ENCODE measurements around the gene EEIG1. TPM values are rescaled to one million over a fixed set of nuclear protein-coding genes. Genes with fewer than 3 reads are reported as not detected.

EEIG1 gene
- total and polyA plus RNA-seq, 3 experiments from 2014 or later = 82.2 to 167 (median 93.3) TPM

DNA sequence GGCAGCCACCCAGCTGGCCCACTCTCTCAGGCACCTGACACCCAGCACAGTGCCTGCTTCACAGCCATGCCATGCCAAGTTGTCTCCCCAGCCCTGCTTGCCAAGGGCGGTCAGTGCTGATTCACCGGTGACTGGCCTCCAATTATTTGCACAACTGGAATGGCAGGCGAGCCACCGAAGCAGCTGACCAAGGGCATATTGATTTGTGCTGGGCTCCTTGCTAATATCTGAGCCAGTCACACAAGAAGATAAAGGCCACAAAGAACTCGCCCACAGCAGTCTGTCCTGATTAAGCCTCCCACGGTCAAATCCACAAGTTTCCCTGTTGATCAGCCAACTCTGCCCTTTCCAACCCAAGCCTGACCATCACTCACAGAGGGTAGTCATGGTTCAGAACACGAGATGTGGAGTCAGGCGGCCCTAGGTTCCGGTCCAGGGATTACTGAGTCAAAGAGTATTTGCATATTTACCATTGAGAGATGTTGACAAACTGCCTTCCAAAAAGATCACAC is 6.4 kb upstream of the EEIG1 start:
- ChIA-PET POLR2A (interaction anchor here (1.0 kb wide), 1 partner anchor 39 kb away, joined by 3 read pairs; no protein-coding TSS in a partner anchor), CTCF (interaction anchor here (1.0 kb wide), 1 partner anchor 45 kb away, joined by 3 read pairs; no protein-coding TSS in a partner anchor)
- peaks cover 0 to 2% (median 0%) of the 10 kb centered on the region in 3 donors for H3K36me3 Mint-ChIP-seq

DNA sequence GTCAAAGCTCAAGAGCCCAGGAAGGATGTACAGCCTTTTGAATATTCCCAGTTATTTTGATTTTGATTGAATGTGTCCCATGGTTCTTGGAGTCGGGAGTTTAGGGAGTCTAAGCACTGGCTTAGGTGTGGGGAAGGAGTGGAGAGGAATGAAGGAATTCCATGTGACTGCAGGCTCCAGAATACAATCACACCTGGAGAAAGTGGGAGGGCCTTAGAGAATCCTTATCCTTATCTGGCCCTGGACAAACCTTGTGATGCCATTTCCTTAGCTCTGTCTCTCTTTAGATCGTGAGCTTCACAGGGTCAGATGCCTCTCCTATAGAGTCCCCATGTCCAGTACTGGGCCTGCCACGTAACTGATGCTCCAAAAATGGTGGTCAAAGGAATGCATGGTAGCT is 4.2 kb upstream of the EEIG1 start:
- Mint-ChIP-seq H3K9me3 (no peaks in the 10 kb centered on the region), H3K36me3 (peaks cover 0 to 3% (median 0%) of the 10 kb centered on the region in 3 donors), H3K27me3 (no peaks in the 10 kb centered on the region), H3K4me1 (peaks cover 26 to 40% (median 28%) of the 10 kb centered on the region in 3 donors), H3K4me3 (no peak overlapping the region), H3K27ac (peak overlapping the region in 1 of 8 donors; percentile 17)
- H3K27me3 ChIP-seq (ENCODE audit: insufficient read depth, low read length, poor library complexity, severe bottlenecking) = no peaks in the 10 kb centered on the region
- H3K36me3 ChIP-seq (ENCODE audit: insufficient read depth, low read length) = no peaks in the 10 kb centered on the region
- no peak for DNase-seq
- no peak overlapping the region for H3K4me3 ChIP-seq (ENCODE audit: low read length)
- ChIA-PET CTCF (interaction anchor here (0.6 to 13.0 kb wide), 3 partner anchors 20 to 233 kb away, joined by 3 to 186 read pairs (median 3); no protein-coding TSS in a partner anchor), POLR2A (no interaction called here)
- H3K27ac ChIP-seq (ENCODE audit: low read depth, low read length) = no peak overlapping the region
- H3K4me1 ChIP-seq (ENCODE audit: insufficient read depth, low read length) = peaks cover 34% of the 10 kb centered on the region
- H3K9me3 ChIP-seq (ENCODE audit: low read length) = no peaks in the 10 kb centered on the region

More for the DNA sequence above, 6.4 kb upstream of the EEIG1 start:
- Mint-ChIP-seq H3K9me3 (no peaks in the 10 kb centered on the region), H3K4me3 (no peak overlapping the region), H3K27ac (peak overlapping the region in 1 of 8 donors; percentile 49), H3K4me1 (peaks cover 21 to 38% (median 21%) of the 10 kb centered on the region in 3 donors), H3K27me3 (no peaks in the 10 kb centered on the region)
- Histone ChIP-seq H3K27me3 (ENCODE audit: insufficient read depth, low read length, poor library complexity, severe bottlenecking) (no peaks in the 10 kb centered on the region), H3K27ac (ENCODE audit: low read depth, low read length) (no peak overlapping the region), H3K4me1 (ENCODE audit: insufficient read depth, low read length) (peaks cover 40% of the 10 kb centered on the region), H3K9me3 (ENCODE audit: low read length) (no peaks in the 10 kb centered on the region), H3K4me3 (ENCODE audit: low read length) (no peak overlapping the region), H3K36me3 (ENCODE audit: insufficient read depth, low read length) (no peaks in the 10 kb centered on the region)
- no peak for DNase-seq

DNA sequence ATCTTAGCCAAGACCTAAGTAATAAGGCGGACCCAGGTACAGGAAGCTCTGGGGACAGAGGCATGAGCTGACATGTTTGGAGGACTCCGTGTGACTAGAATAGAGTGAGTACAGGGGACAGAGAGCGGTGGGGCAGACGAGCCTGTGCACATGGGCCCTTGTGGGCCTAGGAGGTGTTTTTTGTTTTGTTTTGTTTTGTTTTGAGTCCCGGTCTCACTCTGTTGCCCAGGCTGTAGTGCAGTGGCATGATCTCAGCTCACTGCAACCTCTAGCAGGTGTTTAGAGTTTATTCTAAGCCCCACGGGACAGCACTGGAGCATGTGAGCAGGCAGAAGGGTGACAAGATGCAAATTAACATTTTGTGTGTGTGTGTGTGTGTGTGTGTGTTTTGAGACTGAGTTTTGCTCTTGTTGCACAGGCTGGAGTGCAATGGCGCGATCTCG is 3.1 kb upstream of the EEIG1 start:
- no peaks in the 10 kb centered on the region for H3K27me3 ChIP-seq (ENCODE audit: insufficient read depth, low read length, poor library complexity, severe bottlenecking)
- H3K27ac ChIP-seq (ENCODE audit: low read depth, low read length) = no peak overlapping the region
- ChIA-PET POLR2A (no interaction called here), CTCF (interaction anchor here (0.9 to 13.0 kb wide), 2 partner anchors 34 to 47 kb away, joined by 3 to 186 read pairs; no protein-coding TSS in a partner anchor)
- Mint-ChIP-seq H3K27me3 (no peaks in the 10 kb centered on the region), H3K27ac (peak overlapping the region in 6 of 8 donors; percentile 22 to 66 (median 51)), H3K36me3 (peaks cover 0 to 15% (median 0%) of the 10 kb centered on the region in 3 donors), H3K4me3 (peak overlapping the region in 2 of 7 donors; percentile 3 to 14), H3K9me3 (no peaks in the 10 kb centered on the region), H3K4me1 (peaks cover 24 to 37% (median 28%) of the 10 kb centered on the region in 3 donors)
- H3K36me3 ChIP-seq (ENCODE audit: insufficient read depth, low read length) = peaks cover 10% of the 10 kb centered on the region
- H3K4me3 ChIP-seq (ENCODE audit: low read length) = no peak overlapping the region
- no peaks in the 10 kb centered on the region for H3K9me3 ChIP-seq (ENCODE audit: low read length)
- DNase-seq = peak in 1 of 5 donors; percentile 37
- peaks cover 34% of the 10 kb centered on the region for H3K4me1 ChIP-seq (ENCODE audit: insufficient read depth, low read length)

DNA sequence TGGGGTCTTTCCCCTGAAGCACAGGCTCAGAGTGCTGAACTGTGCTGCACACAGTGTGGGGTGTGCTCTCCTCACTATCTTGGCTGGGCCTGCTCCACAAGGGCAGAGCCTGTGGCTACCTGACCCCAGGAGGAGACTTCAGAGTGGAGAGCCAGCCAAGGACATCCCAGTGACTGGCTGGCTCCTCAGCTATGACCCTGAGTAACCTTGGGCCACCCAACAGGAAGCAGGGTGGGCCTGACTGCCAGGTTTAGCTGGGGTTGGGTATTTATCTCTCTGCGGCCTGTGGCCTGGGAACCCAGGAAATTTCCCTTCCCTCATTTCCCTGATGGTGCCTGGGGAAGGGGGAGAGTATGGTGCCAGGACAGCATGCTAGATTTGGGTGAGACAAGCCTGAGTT is 2.1 kb upstream of the EEIG1 start:
- H3K27ac ChIP-seq (ENCODE audit: low read depth, low read length) = no peak overlapping the region
- H3K9me3 ChIP-seq (ENCODE audit: low read length) = no peaks in the 10 kb centered on the region
- no peaks in the 10 kb centered on the region for H3K9me3 Mint-ChIP-seq
- no peak overlapping the region for H3K4me3 ChIP-seq (ENCODE audit: low read length)
- peaks cover 0 to 20% (median 0%) of the 10 kb centered on the region in 3 donors for H3K36me3 Mint-ChIP-seq
- no peaks in the 10 kb centered on the region for H3K27me3 Mint-ChIP-seq
- ChIA-PET POLR2A (interaction anchor here (0.7 to 1.0 kb wide), 2 partner anchors 17 to 120 kb away, joined by 3 read pairs; no protein-coding TSS in a partner anchor), CTCF (interaction anchor here (1.4 to 13.0 kb wide), 3 partner anchors 24 to 48 kb away, joined by 6 to 186 read pairs (median 10); no protein-coding TSS in a partner anchor)
- H3K27ac Mint-ChIP-seq = peak overlapping the region in 6 of 8 donors; percentile 31 to 82 (median 54)
- peaks cover 34% of the 10 kb centered on the region for H3K4me1 ChIP-seq (ENCODE audit: insufficient read depth, low read length)
- H3K36me3 ChIP-seq (ENCODE audit: insufficient read depth, low read length) = peaks cover 12% of the 10 kb centered on the region
- H3K4me1 Mint-ChIP-seq = peaks cover 24 to 37% (median 28%) of the 10 kb centered on the region in 3 donors
- DNase-seq = no peak
- no peaks in the 10 kb centered on the region for H3K27me3 ChIP-seq (ENCODE audit: insufficient read depth, low read length, poor library complexity, severe bottlenecking)
- peak overlapping the region in 5 of 7 donors; percentile 1 to 68 (median 50) for H3K4me3 Mint-ChIP-seq

DNA sequence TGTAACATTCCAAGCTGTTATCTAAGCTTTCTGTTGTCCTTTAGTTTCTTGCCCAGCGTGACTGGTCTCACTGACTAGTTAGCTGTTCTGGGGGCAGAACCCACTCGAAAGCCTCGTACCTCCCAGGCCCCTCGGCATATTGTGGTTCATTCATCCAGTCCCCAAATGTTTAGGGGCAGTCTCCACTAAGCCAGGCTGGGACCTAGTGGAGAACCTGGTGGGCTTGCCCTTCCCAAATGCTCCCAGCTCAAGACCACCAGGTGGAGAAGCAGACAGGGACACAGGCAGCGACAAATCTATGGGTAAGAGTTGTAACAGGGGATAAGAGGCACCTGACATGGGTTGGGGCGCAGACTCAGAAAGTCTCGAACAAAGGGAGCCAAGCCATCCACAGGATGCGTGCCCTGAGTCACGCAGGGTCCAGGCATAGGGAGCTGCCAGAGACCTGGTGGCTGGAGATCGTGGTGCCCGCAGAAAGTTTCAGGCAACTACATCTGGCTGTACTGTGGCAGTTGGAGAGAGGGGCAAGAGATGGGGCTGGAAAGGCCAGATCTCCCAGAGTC is 851 bp upstream of the EEIG1 start:
- H3K9me3 ChIP-seq (ENCODE audit: low read length) = no peaks in the 10 kb centered on the region

DNA sequence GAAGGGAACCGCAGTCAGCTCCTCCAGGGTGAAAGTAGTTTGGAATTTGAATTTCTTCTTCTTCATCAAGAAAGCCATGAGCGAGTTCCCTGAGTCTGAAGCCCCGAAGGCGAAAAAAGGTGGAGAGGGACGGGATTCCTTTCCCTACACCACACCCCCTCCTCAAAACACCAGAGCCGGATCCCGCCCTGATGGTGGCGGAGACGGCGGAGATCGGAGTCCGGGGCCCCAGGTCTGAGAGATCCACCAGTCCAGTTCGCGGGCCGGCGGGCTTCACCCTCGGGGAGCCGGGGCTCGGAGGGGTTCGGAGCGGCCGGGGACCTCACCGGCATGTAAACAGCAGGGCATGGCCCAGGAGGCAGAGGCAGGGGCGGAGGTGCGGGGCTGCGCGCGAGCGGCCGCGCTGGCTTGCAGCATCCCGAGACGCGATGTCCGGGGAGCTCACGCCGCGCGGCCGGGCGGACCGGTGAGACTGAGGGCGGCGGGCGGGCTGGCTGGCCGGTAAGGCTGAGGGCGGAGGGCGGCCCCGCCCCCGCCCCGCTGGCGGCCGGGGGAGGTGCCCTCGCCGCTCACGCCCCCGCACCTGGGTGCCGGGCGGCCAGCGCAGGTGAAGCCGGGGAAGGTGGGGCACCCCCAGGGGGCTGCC is 606 bp downstream of the EEIG1 start:
- ChIA-PET POLR2A (interaction anchor here (0.6 to 3.6 kb wide), 11 partner anchors 8 to 88 kb away, joined by 3 to 29 read pairs (median 5); partner anchors contain the start of genes NAIF1 and SLC25A25), CTCF (interaction anchor here (0.7 to 13.0 kb wide), 10 partner anchors 7 to 98 kb away, joined by 3 to 186 read pairs (median 5); partner anchors contain the start of genes NAIF1 and SLC25A25)
- Mint-ChIP-seq H3K9me3 (no peaks in the 10 kb centered on the region), H3K4me3 (peak overlapping the region; percentile 95 to 99 (median 97)), H3K27ac (peak overlapping the region; percentile 69 to 99 (median 92)), H3K36me3 (peaks cover 0 to 48% (median 3%) of the 10 kb centered on the region in 3 donors), H3K4me1 (peaks cover 45 to 61% (median 49%) of the 10 kb centered on the region in 3 donors), H3K27me3 (no peaks in the 10 kb centered on the region)
- Histone ChIP-seq H3K4me3 (ENCODE audit: low read length) (peak overlapping the region; percentile 98), H3K4me1 (ENCODE audit: insufficient read depth, low read length) (peaks cover 55% of the 10 kb centered on the region), H3K9me3 (ENCODE audit: low read length) (no peaks in the 10 kb centered on the region), H3K27ac (ENCODE audit: low read depth, low read length) (peak overlapping the region; percentile 68), H3K27me3 (ENCODE audit: insufficient read depth, low read length, poor library complexity, severe bottlenecking) (no peaks in the 10 kb centered on the region), H3K36me3 (ENCODE audit: insufficient read depth, low read length) (peaks cover 12% of the 10 kb centered on the region)
- DNase-seq = peak; percentile 46 to 73 (median 54)

More for the DNA sequence above, 851 bp upstream of the EEIG1 start:
- Mint-ChIP-seq H3K4me1 (peaks cover 30 to 46% (median 34%) of the 10 kb centered on the region in 3 donors), H3K9me3 (no peaks in the 10 kb centered on the region), H3K27ac (peak overlapping the region; percentile 90 to 99 (median 94)), H3K4me3 (peak overlapping the region; percentile 87 to 96 (median 91)), H3K27me3 (no peaks in the 10 kb centered on the region), H3K36me3 (peaks cover 0 to 33% (median 0%) of the 10 kb centered on the region in 3 donors)
- H3K4me1 ChIP-seq (ENCODE audit: insufficient read depth, low read length) = peaks cover 41% of the 10 kb centered on the region
- no peaks in the 10 kb centered on the region for H3K27me3 ChIP-seq (ENCODE audit: insufficient read depth, low read length, poor library complexity, severe bottlenecking)
- peak overlapping the region; percentile 44 for H3K4me3 ChIP-seq (ENCODE audit: low read length)
- DNase-seq = peak in 1 of 5 donors; percentile 53
- ChIA-PET CTCF (interaction anchor here (1.0 to 13.0 kb wide), 12 partner anchors 9 to 136 kb away, joined by 3 to 186 read pairs (median 6); partner anchors contain the start of genes NAIF1 and SLC25A25), POLR2A (interaction anchor here (0.5 to 3.6 kb wide), 11 partner anchors 10 to 100 kb away, joined by 3 to 29 read pairs (median 5); no protein-coding TSS in a partner anchor)
- peak overlapping the region; percentile 68 for H3K27ac ChIP-seq (ENCODE audit: low read depth, low read length)
- H3K36me3 ChIP-seq (ENCODE audit: insufficient read depth, low read length) = peaks cover 12% of the 10 kb centered on the region

DNA sequence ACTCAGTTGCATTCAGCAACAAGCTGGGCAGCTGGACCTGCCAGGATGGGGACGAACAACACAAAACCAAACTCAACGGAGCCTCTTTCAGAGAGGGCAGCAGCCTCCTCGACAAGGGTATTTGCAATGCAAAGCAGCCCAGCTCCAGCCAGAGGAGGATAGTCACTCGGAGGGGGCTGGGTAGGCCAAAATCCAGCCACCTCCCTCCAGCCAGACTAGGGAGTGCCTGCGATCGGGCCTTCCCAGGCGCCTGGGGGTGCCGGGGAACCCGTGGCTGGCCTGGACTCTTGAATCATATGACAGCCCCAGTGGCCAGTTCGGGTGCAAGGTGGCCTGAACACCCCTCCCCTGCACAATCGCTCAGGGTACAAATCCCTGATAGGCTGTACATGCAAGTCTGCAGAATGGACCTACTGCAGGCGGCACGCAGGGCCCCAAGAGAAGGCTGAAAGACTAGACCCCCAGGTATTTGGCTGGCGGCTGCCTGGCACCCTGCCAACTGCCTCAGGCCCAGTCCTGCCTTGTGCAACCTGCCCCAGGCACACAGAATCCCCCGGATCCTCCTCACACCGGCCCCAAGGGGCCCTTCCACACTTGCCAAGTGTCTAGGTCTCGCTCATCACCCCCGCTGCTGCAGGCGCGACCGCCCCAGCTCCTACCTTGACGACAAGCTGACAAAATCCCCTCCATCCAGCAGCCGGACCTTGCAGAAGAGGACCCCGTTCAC is 1.3 kb downstream of the EEIG1 start:
- peak in 4 of 5 donors; percentile 29 to 60 (median 34) for DNase-seq
- H3K4me3 Mint-ChIP-seq = peak overlapping the region; percentile 95 to 99 (median 97)
- H3K4me1 ChIP-seq (ENCODE audit: insufficient read depth, low read length) = peaks cover 57% of the 10 kb centered on the region
- H3K27ac ChIP-seq (ENCODE audit: low read depth, low read length) = peak overlapping the region; percentile 68
- peaks cover 0 to 53% (median 3%) of the 10 kb centered on the region in 3 donors for H3K36me3 Mint-ChIP-seq
- no peaks in the 10 kb centered on the region for H3K27me3 ChIP-seq (ENCODE audit: insufficient read depth, low read length, poor library complexity, severe bottlenecking)
- H3K27me3 Mint-ChIP-seq = no peaks in the 10 kb centered on the region
- peak overlapping the region; percentile 98 for H3K4me3 ChIP-seq (ENCODE audit: low read length)
- H3K9me3 Mint-ChIP-seq = no peaks in the 10 kb centered on the region
- H3K9me3 ChIP-seq (ENCODE audit: low read length) = no peaks in the 10 kb centered on the region
- CTCF ChIA-PET = interaction anchor here (1.0 to 13.0 kb wide), 8 partner anchors 9 to 138 kb away, joined by 3 to 186 read pairs (median 8); no protein-coding TSS in a partner anchor
- POLR2A ChIA-PET = interaction anchor here (1.0 to 3.6 kb wide), 7 partner anchors 8 to 88 kb away, joined by 3 to 29 read pairs (median 4); partner anchors contain the start of genes NAIF1 and SLC25A25
- H3K27ac Mint-ChIP-seq = peak overlapping the region; percentile 69 to 99 (median 92)
- peaks cover 48 to 62% (median 56%) of the 10 kb centered on the region in 3 donors for H3K4me1 Mint-ChIP-seq
- peaks cover 12% of the 10 kb centered on the region for H3K36me3 ChIP-seq (ENCODE audit: insufficient read depth, low read length)
